Spleen (tissue), 11 donors: ENCODE measurements around the gene YTHDF1. TPM values are rescaled to one million over a fixed set of nuclear protein-coding genes. Genes with fewer than 3 reads are reported as not detected.

Experiments
- DNase-seq: peaks from one replicate; pipeline ENCODE4 v3.0.0-alpha.2; 2020
- H3K27ac ChIP-seq, 8 donors: fragments of 200-600 bp; sonication (generic) in 7 of 8; 1 replicate in 4 of 8; 2 replicates in 4 of 8; pipeline versions ENCODE4 v1.5.0 to v1.8.0; 2016 to 2021; ENCODE audit warnings: inconsistent platforms in 4 of 8, mild to moderate bottlenecking in 4 of 8, moderate library complexity in 1 of 8
- H3K27me3 ChIP-seq, 7 donors: fragments of 200-600 bp; sonication (generic) in 6 of 7; replicated peaks in 1 of 7; 1 replicate in 4 of 7; 2 replicates in 3 of 7; pipeline versions ENCODE4 v1.5.0 to v1.8.0; 2016 to 2021; ENCODE audit warnings: inconsistent platforms in 3 of 7, mild to moderate bottlenecking in 1 of 7
- H3K36me3 ChIP-seq, 6 donors: fragments of 200-600 bp; sonication (generic) in 5 of 6; 1 replicate in 4 of 6; 2 replicates in 2 of 6; pipeline versions ENCODE4 v1.5.0 to v1.8.0; 2016 to 2021; ENCODE audit warnings: inconsistent platforms in 2 of 6
- H3K4me1 ChIP-seq, 6 donors: fragments of 200-600 bp; sonication (generic) in 5 of 6; 1 replicate in 3 of 6; 2 replicates in 3 of 6; pipeline versions ENCODE4 v1.5.0 to v1.8.0; 2016 to 2021; ENCODE audit warnings: inconsistent platforms in 3 of 6
- H3K4me3 ChIP-seq, 8 donors: fragments of 200-600 bp; sonication (generic) in 7 of 8; 1 replicate in 4 of 8; 2 replicates in 4 of 8; pipeline versions ENCODE4 v1.5.0 to v1.8.0; 2016 to 2021; ENCODE audit warnings: inconsistent platforms in 4 of 8, mild to moderate bottlenecking in 4 of 8, moderate library complexity in 2 of 8
- H3K9me3 ChIP-seq, 8 donors: fragments of 200-600 bp; sonication (generic) in 7 of 8; 1 replicate in 4 of 8; 2 replicates in 4 of 8; pipeline versions ENCODE4 v1.5.0 to v1.8.0; 2016 to 2021; ENCODE audit warnings: inconsistent platforms in 4 of 8
- CTCF ChIP-seq, 11 experiments: fragments of 200-600 bp in 7 of 11; fragments of 450-650 bp in 4 of 11; sonication (generic) in 4 of 11; IDR thresholded peaks in 8 of 11; conservative IDR thresholded peaks in 3 of 11; 1 replicate in 7 of 11; 2 replicates in 4 of 11; pipeline versions ENCODE4 v1.4.0 to v1.8.0; 2016 to 2021; ENCODE audit warnings: antibody characterized with exemption in 11 of 11, inconsistent platforms in 4 of 11, mild to moderate bottlenecking in 1 of 11
- POLR2A ChIP-seq, 3 donors: fragments of 450-650 bp; IDR thresholded peaks; one replicate each; pipeline ENCODE4 v1.5.1; 2017; ENCODE audit warnings: antibody characterized with exemption in 3 of 3, mild to moderate bottlenecking in 1 of 3
- POLR2AphosphoS5 ChIP-seq, 3 donors: sonication (generic); formaldehyde crosslinking; IDR thresholded peaks; one replicate each; pipeline ENCODE4 v1.5.1; 2017; ENCODE audit warnings: antibody characterized with exemption in 3 of 3
- WGBS, 5 donors: extraction: QIAGEN DNeasy Blood & Tissue Kit in 3 of 5; methylation state at CpG; one replicate each; pipeline versions ENCODE4 v1.1.5 to v1.1.7; 2013 to 2018; 5-methylcytosine and 5-hydroxymethylcytosine counted together
- intact Hi-C: fragments of 100-400 bp; cut with DNase I; formaldehyde crosslinking; loops from one replicate; pipeline ENCODE4 v1.15.0; 2023; ENCODE audit warnings: low total_unique reads
- polyA plus RNA-seq, 3 donors: library from polyadenylated mRNA; stranded (reverse); fragments of 200-250 nt; gene quantifications; one replicate each; pipeline ENCODE4 v1.2.1, GENCODE V29; 2013
- total RNA-seq, 7 donors: library from RNA; depleted of rRNA in 3 of 7; stranded (reverse); fragments of >200 nt in 3 of 7; fragmentation: NEBNext Ultra II Directional in 4 of 7; extraction: Animal tissue kit (Norgen Biotek cat#: 25700) in 4 of 7; gene quantifications; one replicate each; pipeline versions ENCODE4 v1.1.0 to v1.2.1, GENCODE V29; 2016 to 2021
- donor health status: healthy with polysubstance abuse.
- donor health status: DM: no; HTN: no; CAD: no; lungs with moderate emphysema.
- donor health status: DM: no; HTN: no; CAD: no.
- donor health status: Bipolar disorder and iron deficiency.
- donor health status: healthy.
- donor health status: DM: no; HTN: no; CAD: no.
- donor health status: DM: yes; HTN: yes; CAD: no.

The YTHDF1 gene
- total and polyA plus RNA-seq, 10 donors, result 18.8 to 41.6 (median 33.0) TPM

DNA sequence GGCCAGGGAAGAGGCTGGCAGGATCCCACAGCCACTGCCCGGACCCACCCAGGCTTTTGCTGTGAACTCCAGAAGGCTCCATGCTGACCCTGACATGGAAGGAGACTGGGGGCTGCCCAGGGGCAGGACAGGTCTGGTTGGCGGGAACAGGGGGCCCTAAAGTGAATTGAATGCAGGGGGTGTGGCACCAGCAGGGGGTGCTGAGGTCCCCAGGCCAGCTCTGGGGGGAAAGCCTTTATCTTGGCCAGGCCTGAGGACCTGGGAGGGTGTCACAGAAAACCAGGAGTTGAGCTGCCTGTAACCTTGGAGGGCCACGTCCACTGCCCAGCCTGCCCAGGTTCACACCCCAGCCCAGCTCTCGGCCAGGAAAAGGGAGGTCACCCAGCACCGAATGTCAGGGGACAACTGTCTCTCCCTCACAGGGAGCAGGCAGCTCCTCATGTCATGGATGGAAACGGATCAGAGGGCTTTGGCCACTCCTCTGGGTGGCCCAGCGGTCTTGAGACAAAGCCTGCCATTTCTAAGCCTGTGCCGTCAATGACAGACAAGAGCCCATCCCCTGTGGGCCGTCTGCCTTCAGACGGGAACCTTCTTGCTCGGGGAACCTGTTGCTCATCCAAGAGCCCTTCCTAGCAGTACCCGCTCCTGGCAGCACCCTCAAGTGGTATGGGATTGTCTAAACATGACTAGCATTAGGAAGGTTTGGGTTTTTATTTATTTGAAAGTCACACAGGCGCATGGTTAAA lies 2.9 kb upstream of the YTHDF1 start:
- intact Hi-C loops, result no loop called here
- WGBS, 5 donors, result 71 to 88% (median 82%) methylated on average over 10 to 13 of the region's 13 CpGs
- Histone ChIP-seq H3K27me3 (peaks cover 0 to 23% (median 0%) of the 10 kb centered on the region in 7 donors), H3K9me3 (no peaks in the 10 kb centered on the region), H3K27ac (no peak overlapping the region), H3K4me1 (peaks cover 12 to 28% (median 22%) of the 10 kb centered on the region in 6 donors), H3K4me3 (no peak overlapping the region), H3K36me3 (peaks cover 0 to 10% (median under 1%) of the 10 kb centered on the region in 6 donors)
- no peak for DNase-seq
- no peak for TF ChIP-seq CTCF (IDR thresholded peaks at IDR 0.05 in 8 of 11, conservative IDR thresholded peaks at IDR 0.05 in 3 of 11)
- no peak for TF ChIP-seq POLR2AphosphoS5 (IDR thresholded peaks at IDR 0.05)
- no peak for TF ChIP-seq POLR2A (IDR thresholded peaks at IDR 0.05)

- Histone ChIP-seq H3K27me3 (peaks cover 0 to 15% (median 0%) of the 10 kb centered on the region in 7 donors), H3K4me3 (no peak overlapping the region), H3K4me1 (peaks cover 12 to 40% (median 33%) of the 10 kb centered on the region in 6 donors), H3K36me3 (peaks cover 0 to 22% (median 10%) of the 10 kb centered on the region in 6 donors), H3K27ac (no peak overlapping the region), H3K9me3 (no peaks in the 10 kb centered on the region)
- intact Hi-C loops, result no loop called here
- no peak for DNase-seq
- TF ChIP-seq POLR2A (IDR thresholded peaks at IDR 0.05), result no peak
- no peak for TF ChIP-seq CTCF (IDR thresholded peaks at IDR 0.05 in 8 of 11, conservative IDR thresholded peaks at IDR 0.05 in 3 of 11)
- TF ChIP-seq POLR2AphosphoS5 (IDR thresholded peaks at IDR 0.05), result no peak
- WGBS, 5 donors, result 77 to 91% (median 84%) methylated on average over 3 to 7 of the region's 7 CpGs
These were observed 1.8 kb upstream of the YTHDF1 start for GRCh38 chr20:63217706-63218105.

DNA sequence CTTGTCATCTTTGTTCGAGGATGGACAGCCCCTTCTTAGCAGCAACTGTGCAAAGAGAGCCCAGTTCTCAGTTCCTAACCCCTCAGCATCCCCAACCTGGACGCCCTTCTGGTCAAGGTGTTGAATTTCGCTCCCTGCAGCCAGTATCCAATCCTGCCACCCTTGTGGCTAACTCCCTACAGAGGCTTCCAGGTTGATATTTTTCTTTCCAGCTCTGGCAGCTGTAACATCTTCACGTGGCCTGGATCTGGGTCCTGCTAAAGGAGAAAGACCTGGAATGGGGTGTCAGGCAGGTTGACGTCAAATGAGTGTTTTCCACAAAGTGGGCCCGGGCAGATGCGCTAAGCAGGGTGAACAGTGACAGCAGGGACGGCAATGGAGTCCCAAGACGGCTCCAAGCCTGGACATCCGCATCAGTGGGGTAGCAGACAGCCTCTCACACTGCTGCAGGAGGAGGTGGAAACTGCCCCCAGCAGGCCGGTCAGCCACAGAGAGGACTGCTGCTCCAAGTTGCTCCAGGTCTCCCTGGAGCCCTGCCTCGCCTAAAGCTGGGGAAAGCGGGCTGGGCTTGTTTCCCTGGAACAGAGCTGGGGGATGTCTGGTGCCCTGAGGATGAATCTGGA lies 1.0 kb upstream of the YTHDF1 start:
- TF ChIP-seq POLR2A (IDR thresholded peaks at IDR 0.05) (no peak), CTCF (IDR thresholded peaks at IDR 0.05 in 8 of 11, conservative IDR thresholded peaks at IDR 0.05 in 3 of 11) (no peak), POLR2AphosphoS5 (IDR thresholded peaks at IDR 0.05) (no peak)
- WGBS, 5 donors, result 79 to 89% (median 83%) methylated on average over 13 of the region's 13 CpGs
- intact Hi-C loops, result no loop called here
- H3K4me1 ChIP-seq, result peaks cover 16 to 47% (median 41%) of the 10 kb centered on the region in 6 donors
- peaks cover 0 to 29% (median 17%) of the 10 kb centered on the region in 6 donors for H3K36me3 ChIP-seq
- no peak for DNase-seq
- peak overlapping the region in 7 of 8 donors; percentile 80 to 91 (median 85) for H3K27ac ChIP-seq
- H3K9me3 ChIP-seq, result no peaks in the 10 kb centered on the region
- peak overlapping the region; percentile 47 to 98 (median 86) for H3K4me3 ChIP-seq
- H3K27me3 ChIP-seq, result peaks cover 0 to 12% (median 0%) of the 10 kb centered on the region in 7 donors
